Left lung (tissue), 10 donors: Measurements from ENCODE around the gene ALKBH3. TPM values are rescaled to one million over a fixed set of nuclear protein-coding genes. Genes with fewer than 3 reads are reported as not detected.

Experiments
- ATAC-seq: fragments of 200-7000 bp; cut with Tn5 transposase; one replicate; pipeline ENCODE4 v1.9.1; 2020; ENCODE audit warnings: moderate library complexity
- DNase-seq, 4 donors: peaks; one replicate each; pipeline ENCODE4 v3.0.0-alpha.2; 2013 to 2020
- H3K27ac ChIP-seq, 2 donors: fragments of 200-600 bp; sonication (generic) in 1 of 2; one replicate each; pipeline versions ENCODE4 v1.5.0 to v1.8.0; 2020 to 2021
- H3K27me3 ChIP-seq, 2 donors: fragments of 200-600 bp; sonication (generic) in 1 of 2; one replicate each; pipeline versions ENCODE4 v1.5.0 to v1.8.0; 2020 to 2021
- H3K36me3 ChIP-seq, 2 donors: fragments of 200-600 bp; sonication (generic) in 1 of 2; one replicate each; pipeline versions ENCODE4 v1.5.0 to v1.8.0; 2020 to 2021
- H3K4me1 ChIP-seq, 2 donors: fragments of 200-600 bp; one replicate each; pipeline ENCODE4 v1.8.0; 2021
- H3K4me3 ChIP-seq, 2 donors: fragments of 200-600 bp; sonication (generic) in 1 of 2; one replicate each; pipeline versions ENCODE4 v1.5.0 to v1.8.0; 2020 to 2021; ENCODE audit warnings: mild to moderate bottlenecking in 1 of 2
- H3K9me3 ChIP-seq, 2 donors: fragments of 200-600 bp; sonication (generic) in 1 of 2; one replicate each; pipeline versions ENCODE4 v1.5.0 to v1.8.0; 2020 to 2021
- intact Hi-C, 2 donors: fragments of 100-400 bp; cut with DNase I; formaldehyde crosslinking; loops; one replicate each; pipeline versions ENCODE4 v1.11.2 to v1.14.2; 2022
- polyA plus RNA-seq, 6 donors: library from polyadenylated mRNA; unstranded; fragments of 120-200 nt; gene quantifications; one replicate each; pipeline ENCODE4 v1.2.1, GENCODE V29; 2013; ENCODE audit not compliant: insufficient read length in 6 of 6
- total RNA-seq, 2 donors: library from RNA; stranded (reverse); fragmentation: NEBNext Ultra II Directional; extraction: Animal tissue kit (Norgen Biotek cat#: 25700); gene quantifications; one replicate each; pipeline ENCODE4 v1.2.1, GENCODE V29; 2021
- TF ChIP-seq, protein P1 (sequence below), 2 donors: fragments of 200-600 bp; sonication (generic) in 1 of 2; IDR thresholded peaks; one replicate each; pipeline versions ENCODE4 v1.5.0 to v1.8.0; 2021; ENCODE audit warnings: antibody characterized with exemption in 2 of 2
- donor health status: DM: no; HTN: yes; CAD: no.
- donor health status: DM: no; HTN: no; CAD: no.

The ALKBH3 gene
- total and polyA plus RNA-seq, 8 donors, result 28.8 to 43.3 (median 40.1) TPM

DNA sequence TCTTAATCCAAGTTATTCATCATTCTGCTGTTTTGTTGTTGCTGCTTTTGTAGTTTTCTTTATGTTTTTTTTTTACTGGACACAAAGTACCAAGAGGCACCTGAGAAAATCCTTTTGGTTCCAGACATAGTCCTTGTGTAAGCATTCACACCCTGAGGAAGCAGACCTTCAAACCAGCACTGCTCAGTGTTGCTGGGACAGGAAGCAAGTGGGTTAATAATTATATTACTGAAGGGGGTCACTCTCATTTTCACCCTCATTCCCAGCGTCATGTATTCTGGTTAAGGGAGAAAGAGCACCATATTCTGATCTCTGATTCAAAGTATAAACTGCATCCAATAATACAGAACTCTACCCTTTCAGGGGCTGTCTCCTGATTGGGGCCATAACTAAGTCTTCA is 5.9 kb upstream of the ALKBH3 start:
- Histone ChIP-seq H3K27me3 (peaks cover 0 to 88% of the 10 kb centered on the region in 2 donors), H3K9me3 (no peaks in the 10 kb centered on the region), H3K36me3 (no peaks in the 10 kb centered on the region), H3K27ac (no peak overlapping the region), H3K4me1 (peaks cover 0 to under 1% of the 10 kb centered on the region in 2 donors), H3K4me3 (no peak overlapping the region)
- ATAC-seq (no peak), DNase-seq (no peak)
- intact Hi-C loops, result no loop called here
- TF ChIP-seq, protein P1, sequence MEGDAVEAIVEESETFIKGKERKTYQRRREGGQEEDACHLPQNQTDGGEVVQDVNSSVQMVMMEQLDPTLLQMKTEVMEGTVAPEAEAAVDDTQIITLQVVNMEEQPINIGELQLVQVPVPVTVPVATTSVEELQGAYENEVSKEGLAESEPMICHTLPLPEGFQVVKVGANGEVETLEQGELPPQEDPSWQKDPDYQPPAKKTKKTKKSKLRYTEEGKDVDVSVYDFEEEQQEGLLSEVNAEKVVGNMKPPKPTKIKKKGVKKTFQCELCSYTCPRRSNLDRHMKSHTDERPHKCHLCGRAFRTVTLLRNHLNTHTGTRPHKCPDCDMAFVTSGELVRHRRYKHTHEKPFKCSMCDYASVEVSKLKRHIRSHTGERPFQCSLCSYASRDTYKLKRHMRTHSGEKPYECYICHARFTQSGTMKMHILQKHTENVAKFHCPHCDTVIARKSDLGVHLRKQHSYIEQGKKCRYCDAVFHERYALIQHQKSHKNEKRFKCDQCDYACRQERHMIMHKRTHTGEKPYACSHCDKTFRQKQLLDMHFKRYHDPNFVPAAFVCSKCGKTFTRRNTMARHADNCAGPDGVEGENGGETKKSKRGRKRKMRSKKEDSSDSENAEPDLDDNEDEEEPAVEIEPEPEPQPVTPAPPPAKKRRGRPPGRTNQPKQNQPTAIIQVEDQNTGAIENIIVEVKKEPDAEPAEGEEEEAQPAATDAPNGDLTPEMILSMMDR (IDR thresholded peaks at IDR 0.05), result no peak

GRCh38 chr11:43879789-43880639 is 617 bp upstream of the ALKBH3 start:
- intact Hi-C loops, result no loop called here
- no peak for DNase-seq
- Histone ChIP-seq H3K27me3 (peaks cover 0 to 47% of the 10 kb centered on the region in 2 donors), H3K4me3 (peak overlapping the region; percentile 68 to 77), H3K36me3 (peaks cover 0 to 25% of the 10 kb centered on the region in 2 donors), H3K4me1 (peaks cover 7 to 18% of the 10 kb centered on the region in 2 donors), H3K27ac (no peak overlapping the region), H3K9me3 (no peaks in the 10 kb centered on the region)
- peak; percentile 52 for ATAC-seq
- TF ChIP-seq, protein P1 (IDR thresholded peaks at IDR 0.05), result no peak

GRCh38 chr11:43892851-43893250 is 12.2 kb downstream of the ALKBH3 start:
- TF ChIP-seq, protein P1 (IDR thresholded peaks at IDR 0.05), result no peak
- intact Hi-C loops, result loop anchor here in 1 of 2 donors (5.0 to 10.0 kb wide), 2 partner anchors 52 to 144 kb away; partner anchors contain the start of gene C11orf96
- ATAC-seq (no peak), DNase-seq (no peak)
- no peak overlapping the region for H3K27ac ChIP-seq
- no peak overlapping the region for H3K4me3 ChIP-seq
- H3K27me3 ChIP-seq, result no peaks in the 10 kb centered on the region
- H3K4me1 ChIP-seq, result no peaks in the 10 kb centered on the region
- H3K9me3 ChIP-seq, result no peaks in the 10 kb centered on the region
- H3K36me3 ChIP-seq, result peaks cover 0 to 92% of the 10 kb centered on the region in 2 donors

DNA sequence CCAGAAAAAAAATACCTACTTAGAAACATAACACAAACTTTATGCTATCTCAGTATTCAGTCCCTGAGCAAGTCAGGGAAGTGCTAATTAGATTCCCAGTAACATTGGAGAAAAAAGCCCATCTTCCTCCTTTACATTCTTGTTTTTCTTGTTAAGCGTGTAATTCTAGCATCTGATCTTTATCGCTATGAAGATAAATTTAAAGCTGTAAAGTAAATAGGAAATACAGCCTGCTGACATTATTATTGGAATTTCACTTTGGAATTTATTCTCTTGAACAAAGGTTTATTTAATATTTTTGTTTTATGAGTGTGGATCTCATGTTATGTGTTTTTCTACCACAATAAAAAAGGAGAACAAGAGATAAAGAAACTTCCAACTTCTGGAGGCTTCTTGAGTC is 13.9 kb downstream of the ALKBH3 start:
- H3K27me3 ChIP-seq, result no peaks in the 10 kb centered on the region
- H3K36me3 ChIP-seq, result peaks cover 0 to 94% of the 10 kb centered on the region in 2 donors
- no peaks in the 10 kb centered on the region for H3K4me1 ChIP-seq
- ATAC-seq (no peak), DNase-seq (no peak)
- intact Hi-C loops, result loop anchor here in 1 of 2 donors (5.0 to 10.0 kb wide), 2 partner anchors 50 to 143 kb away; partner anchors contain the start of gene C11orf96
- H3K4me3 ChIP-seq, result no peak overlapping the region
- H3K27ac ChIP-seq, result no peak overlapping the region
- H3K9me3 ChIP-seq, result no peaks in the 10 kb centered on the region
- TF ChIP-seq, protein P1 (IDR thresholded peaks at IDR 0.05), result no peak

DNA sequence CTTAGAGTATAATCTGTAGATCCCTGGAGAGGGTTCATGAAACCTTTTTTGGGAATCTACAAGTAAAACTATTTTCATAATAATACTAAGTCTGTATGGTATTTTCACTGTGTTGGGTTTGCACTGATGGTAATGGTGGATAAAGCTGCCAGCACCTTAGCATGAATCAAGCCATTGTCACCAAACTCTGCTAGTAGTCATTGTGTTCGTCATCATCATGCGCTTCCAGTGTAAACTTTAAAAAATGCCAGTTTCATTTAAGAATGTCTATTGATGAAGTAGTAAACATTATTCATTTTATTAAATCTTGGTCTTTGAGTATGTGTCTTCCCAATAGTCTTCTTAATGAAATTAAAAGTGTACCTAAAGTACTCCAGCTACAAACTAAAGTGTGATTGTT is 15.0 kb downstream of the ALKBH3 start:
- intact Hi-C loops, result loop anchor here in 1 of 2 donors (10.0 kb wide), 1 partner anchor 49 kb away; the partner anchor contains the start of gene C11orf96
- Histone ChIP-seq H3K36me3 (peaks cover 0 to 87% of the 10 kb centered on the region in 2 donors), H3K9me3 (no peaks in the 10 kb centered on the region), H3K27me3 (no peaks in the 10 kb centered on the region), H3K4me3 (no peak overlapping the region), H3K4me1 (no peaks in the 10 kb centered on the region), H3K27ac (no peak overlapping the region)
- no peak for DNase-seq
- ATAC-seq, result no peak
- TF ChIP-seq, protein P1 (IDR thresholded peaks at IDR 0.05), result no peak
